Ammon's horn (tissue), 1 donor: ENCODE results near the gene DCTPP1.
"Not testable (repeated sequence)": the region's sequence is repeated elsewhere in the genome, so short reads cannot be mapped to it uniquely, and the experiment has no call there.

Experiments used
- DNase-seq: peaks from one replicate; pipeline ENCODE4 v3.0.0-alpha.2; 2016; ENCODE audit warnings: low spot score

The DCTPP1 gene

GRCh38 chr16:30413112-30413806 is 16.6 kb downstream of the DCTPP1 start:
- no peak for DNase-seq

GRCh38 chr16:30409125-30410060 is 20.4 kb downstream of the DCTPP1 start:
- peak; percentile 89 for DNase-seq

- peak; percentile 28 for DNase-seq
Measured at GRCh38 chr16:30407804-30408534, 21.9 kb downstream of the DCTPP1 start.

GRCh38 chr16:30407102-30407803 is 22.6 kb downstream of the DCTPP1 start, which contains the start of gene ZNF771:
TSS of gene ZNF771 (plus strand) at chr16:30407606. CDS start at chr16:30408054, 448 bp downstream.
- DNase-seq: peak; percentile 94

- no peak for DNase-seq
Measured at GRCh38 chr16:30406795-30407101, 23.1 kb downstream of the DCTPP1 start.

- no peak for DNase-seq
Measured at GRCh38 chr16:30401768-30402425, 27.9 kb downstream of the DCTPP1 start.

- no peak for DNase-seq
Measured at GRCh38 chr16:30399435-30400186, 30.2 kb downstream of the DCTPP1 start.

- no peak for DNase-seq
Measured at GRCh38 chr16:30398661-30399434, 31.0 kb downstream of the DCTPP1 start.

GRCh38 chr16:30397776-30398660 is 31.8 kb downstream of the DCTPP1 start:
- DNase-seq: no peak

- DNase-seq: no peak
Measured at GRCh38 chr16:30397056-30397455, 32.8 kb downstream of the DCTPP1 start.

GRCh38 chr16:30396627-30397026 is 33.2 kb downstream of the DCTPP1 start:
- not testable (repeated sequence) for DNase-seq

- DNase-seq: no peak
Measured at GRCh38 chr16:30395992-30396585, 33.7 kb downstream of the DCTPP1 start.

- DNase-seq: peak; percentile 94
Measured at GRCh38 chr16:30395155-30395991, 34.5 kb downstream of the DCTPP1 start, which contains the start of gene ZNF48. TSS of gene ZNF48 (plus strand) at chr16:30395420. CDS start at chr16:30395795, 375 bp downstream.

- no peak for DNase-seq
Measured at GRCh38 chr16:30394592-30395154, 35.2 kb downstream of the DCTPP1 start.

- DNase-seq: no peak
Measured at GRCh38 chr16:30383521-30383920, 46.3 kb downstream of the DCTPP1 start.

GRCh38 chr16:30382111-30382881 is 47.5 kb downstream of the DCTPP1 start, which contains the start of gene SEPTIN1:
TSS of gene SEPTIN1 (minus strand) at chr16:30382561. CDS start at chr16:30382542, 19 bp downstream.
- DNase-seq: no peak
